H1 (cell line): ENCODE results near the gene GAK. TPM values are rescaled to one million over a fixed set of nuclear protein-coding genes. Genes with fewer than 3 reads are reported as not detected.

ENCODE experiments used
- CTCF ChIA-PET: fragments of 300-600 bp; sonication (Branson Sonifier 250); formaldehyde crosslinking; loops from one replicate; lab custom pipeline; 2021; ENCODE audit not compliant: partially characterized antibody; lab: Charles Lee
- POLR2A ChIA-PET: fragments of 300-600 bp; sonication (Branson Sonifier 250); formaldehyde crosslinking; loops from one replicate; lab custom pipeline; 2021; ENCODE audit warnings: inconsistent platforms; ENCODE audit not compliant: partially characterized antibody; lab: Charles Lee
- DNase-seq, 2 experiments: peaks; one replicate each; pipeline versions ENCODE4 v3.0.0 to v3.0.0-alpha.2; 2010 to 2022; ENCODE audit warnings: low spot score in 2 of 2, low read depth in 1 of 2, mixed read lengths in 1 of 2
- FAIRE-seq: peaks from 2 replicates; lab custom pipeline; 2011; peaks lifted over from hg19 to GRCh38; lab: Jason Lieb, UNC
- H2AFZ ChIP-seq: 2 replicates; pipeline ENCODE4 v1.8.1; 2012; ENCODE audit warnings: low read length, inconsistent platforms
- H2AK5ac ChIP-seq: 2 replicates; pipeline ENCODE4 v1.6.1; 2013; ENCODE audit warnings: low read depth, low read length
- H2BK120ac ChIP-seq: replicated peaks from 2 replicates; pipeline ENCODE3; 2013; ENCODE audit warnings: low read depth, low read length, inconsistent platforms
- H2BK12ac ChIP-seq: 2 replicates; pipeline ENCODE4 v1.6.1; 2013; ENCODE audit warnings: low read depth, low read length
- H2BK15ac ChIP-seq: 2 replicates; pipeline ENCODE4 v1.6.1; 2013; ENCODE audit warnings: low read length
- H2BK20ac ChIP-seq: 2 replicates; pipeline ENCODE4 v1.6.1; 2013; ENCODE audit warnings: low read length
- H2BK5ac ChIP-seq: 2 replicates; pipeline ENCODE4 v1.6.1; 2013; ENCODE audit warnings: low read depth, low read length
- H3K14ac ChIP-seq: 2 replicates; pipeline ENCODE4 v1.6.1; 2013; ENCODE audit warnings: inconsistent platforms; ENCODE audit not compliant: insufficient read length
- H3K18ac ChIP-seq: 2 replicates; pipeline ENCODE4 v1.6.1; 2013; ENCODE audit warnings: low read length; ENCODE audit errors: extremely low read depth
- H3K23ac ChIP-seq: 2 replicates; pipeline ENCODE4 v1.6.1; 2013; ENCODE audit warnings: inconsistent platforms; ENCODE audit not compliant: insufficient read length
- H3K23me2 ChIP-seq: 2 replicates; pipeline ENCODE4 v1.6.1; 2013; ENCODE audit warnings: low read depth, low read length
- H3K27ac ChIP-seq: 2 replicates; pipeline ENCODE4 v1.6.1; 2011; ENCODE audit warnings: low read depth, low read length, inconsistent platforms
- H3K27me3 ChIP-seq, 4 experiments: replicated peaks in 1 of 4; 1 replicate in 1 of 4; 2 replicates in 3 of 4; pipeline versions ENCODE4 v1.6.1 to v1.8.1; 2011 to 2013; ENCODE audit warnings: low read length in 3 of 4, mild to moderate bottlenecking in 3 of 4, inconsistent platforms in 2 of 4, mixed read lengths in 2 of 4, moderate library complexity in 1 of 4; ENCODE audit not compliant: control insufficient read depth in 3 of 4, insufficient read depth in 3 of 4; ENCODE audit errors: extremely low read depth in 1 of 4
- H3K36me3 ChIP-seq, 4 experiments: 2 replicates each; pipeline versions ENCODE4 v1.6.1 to v1.8.1; 2011 to 2013; ENCODE audit warnings: mild to moderate bottlenecking in 4 of 4, low read length in 3 of 4, moderate library complexity in 2 of 4, control low read depth in 1 of 4, inconsistent platforms in 1 of 4; ENCODE audit not compliant: insufficient read depth in 4 of 4, control insufficient read depth in 2 of 4
- H3K4ac ChIP-seq: replicated peaks from 2 replicates; pipeline ENCODE3; 2013; ENCODE audit warnings: low read length, low read depth, mixed read lengths, inconsistent platforms; ENCODE audit not compliant: insufficient read length
- H3K4me1 ChIP-seq, 4 experiments: replicated peaks in 1 of 4; 1 replicate in 1 of 4; 2 replicates in 3 of 4; pipeline versions ENCODE4 v1.6.1 to v1.8.1; 2011 to 2013; ENCODE audit warnings: low read length in 3 of 4, inconsistent platforms in 2 of 4, mixed read lengths in 1 of 4; ENCODE audit not compliant: insufficient read depth in 4 of 4, control insufficient read depth in 3 of 4
- H3K4me2 ChIP-seq, 2 experiments: 2 replicates each; pipeline versions ENCODE4 v1.6.1 to v1.8.1; 2011 to 2013; ENCODE audit warnings: low read depth in 2 of 2, low read length in 2 of 2, control low read depth in 1 of 2, inconsistent platforms in 1 of 2, mild to moderate bottlenecking in 1 of 2; ENCODE audit not compliant: insufficient read depth in 1 of 2
- H3K4me3 ChIP-seq, 4 experiments: fragments of 200-600, 300-600 bp in 1 of 4; sonication (generic), shearing (Covaris generic), sonication (Bioruptor Twin) in 1 of 4; 2 replicates each; pipeline versions ENCODE4 v1.5.1 to v1.8.1; 2011 to 2016; ENCODE audit warnings: low read length in 4 of 4, low read depth in 3 of 4, control low read depth in 2 of 4, inconsistent platforms in 2 of 4, mild to moderate bottlenecking in 2 of 4, mixed read lengths in 1 of 4, moderate library complexity in 1 of 4; ENCODE audit not compliant: insufficient read depth in 2 of 4; ENCODE audit errors: extremely low read depth in 1 of 4
- H3K56ac ChIP-seq: replicated peaks from 2 replicates; pipeline ENCODE3; 2013; ENCODE audit warnings: low read depth, mild to moderate bottlenecking, mixed read lengths, low read length, inconsistent platforms; ENCODE audit not compliant: insufficient read length
- H3K79me1 ChIP-seq: 2 replicates; pipeline ENCODE4 v1.6.1; 2013; ENCODE audit warnings: low read depth, low read length, control low read depth
- H3K79me2 ChIP-seq, 2 experiments: 2 replicates each; pipeline versions ENCODE4 v1.6.1 to v1.8.1; 2012 to 2013; ENCODE audit warnings: low read length in 2 of 2, mild to moderate bottlenecking in 2 of 2, inconsistent platforms in 1 of 2; ENCODE audit not compliant: insufficient read depth in 2 of 2, control insufficient read depth in 1 of 2
- H3K9ac ChIP-seq, 4 experiments: replicated peaks in 1 of 4; 1 replicate in 1 of 4; 2 replicates in 3 of 4; pipeline versions ENCODE4 v1.6.1 to v1.8.1; 2011 to 2013; ENCODE audit warnings: low read depth in 3 of 4, low read length in 3 of 4, control low read depth in 2 of 4, mild to moderate bottlenecking in 2 of 4, moderate library complexity in 2 of 4, inconsistent platforms in 1 of 4; ENCODE audit errors: extremely low read depth in 1 of 4
- H3K9me3 ChIP-seq, 2 experiments: 2 replicates each; pipeline versions ENCODE4 v1.6.1 to v1.8.1; 2012 to 2013; ENCODE audit warnings: mild to moderate bottlenecking in 2 of 2, moderate library complexity in 2 of 2, control low read depth in 1 of 2, inconsistent platforms in 1 of 2, low read depth in 1 of 2, low read length in 1 of 2, mixed read lengths in 1 of 2; ENCODE audit not compliant: insufficient read depth in 2 of 2
- H4K20me1 ChIP-seq, 2 experiments: replicated peaks in 1 of 2; 2 replicates each; pipeline versions ENCODE3 to v1.8.1; 2011 to 2013; ENCODE audit warnings: inconsistent platforms in 2 of 2, low read length in 2 of 2, mild to moderate bottlenecking in 1 of 2; ENCODE audit not compliant: insufficient read depth in 2 of 2, control insufficient read depth in 1 of 2
- H4K5ac ChIP-seq: 2 replicates; pipeline ENCODE4 v1.6.1; 2013; ENCODE audit warnings: low read length, low read depth, mixed read lengths, inconsistent platforms; ENCODE audit not compliant: insufficient read length
- H4K8ac ChIP-seq: 2 replicates; pipeline ENCODE4 v1.8.0; 2013; ENCODE audit warnings: mild to moderate bottlenecking, moderate library complexity, low read length, inconsistent platforms; ENCODE audit not compliant: insufficient read depth; ENCODE audit errors: extremely low read depth
- H4K91ac ChIP-seq: replicated peaks from 2 replicates; pipeline ENCODE3; 2013; ENCODE audit warnings: low read length, mixed read lengths, inconsistent platforms; ENCODE audit not compliant: insufficient read length
- E2F6 ChIP-seq: IDR thresholded peaks from 2 replicates; pipeline ENCODE4 v1.6.1; 2012; ENCODE audit warnings: inconsistent platforms
- SIRT6 ChIP-seq: IDR thresholded peaks from one replicate; pipeline ENCODE4 v1.7.1; 2012; ENCODE audit warnings: low read length, inconsistent platforms
- WGBS, 2 experiments: shearing (Covaris generic) in 1 of 2; methylation state at CpG; one replicate each; pipeline versions ENCODE4 v1.1.6 to v1.1.7; 2013 to 2015; ENCODE audit warnings: low lambda C conversion rate in 2 of 2, mixed read lengths in 2 of 2, inconsistent platforms in 1 of 2, low coverage in 1 of 2, missing lambda C conversion rate in 1 of 2; ENCODE audit not compliant: insufficient replicate concordance in 2 of 2, insufficient coverage in 1 of 2, insufficient read length in 1 of 2; ENCODE audit errors: extremely low coverage in 1 of 2, missing lambda C conversion rate in 1 of 2; 5-methylcytosine and 5-hydroxymethylcytosine counted together
- polyA plus RNA-seq, 7 experiments: library from polyadenylated mRNA; depleted of rRNA in 3 of 7; stranded (reverse) in 5 of 7; unstranded in 2 of 7; fragments of >200 nt in 5 of 7; fragments of 200-250 nt in 2 of 7; gene quantifications; 1 replicate in 5 of 7; 2 replicates in 1 of 7; 4 replicates in 1 of 7; pipeline versions ENCODE4 v1.2.1 to v1.2.3, GENCODE V29; 2011 to 2013; ENCODE audit warnings: missing spikeins in 2 of 7, mixed read lengths in 2 of 7
- total RNA-seq: library from RNA; stranded (reverse); fragmentation: NEBNext Ultra II Directional; extraction: Animal tissue kit (Norgen Biotek cat#: 25700); gene quantifications from 2 replicates; pipeline ENCODE4 v1.2.1, GENCODE V29; 2021
- TF ChIP-seq, protein P1 (sequence below): IDR thresholded peaks from 2 replicates; pipeline ENCODE4 v1.6.1; 2012; ENCODE audit warnings: inconsistent platforms
- TF ChIP-seq, protein P2 (sequence below), 3 experiments: IDR thresholded peaks; 1 replicate in 2 of 3; 2 replicates in 1 of 3; pipeline versions ENCODE4 v1.5.1 to v1.6.1; 2011; ENCODE audit warnings: low read length in 3 of 3, mild to moderate bottlenecking in 3 of 3, inconsistent platforms in 2 of 3, low read depth in 1 of 3, moderate library complexity in 1 of 3; ENCODE audit not compliant: insufficient read depth in 1 of 3; ENCODE audit errors: control extremely low read depth in 1 of 3

Gene GAK
- total and polyA plus RNA-seq, 2 of the 8 experiments (the other 6 are each of a cell fraction or from before 2014, with no cell fraction given): 31.5 to 70.8 TPM

DNA sequence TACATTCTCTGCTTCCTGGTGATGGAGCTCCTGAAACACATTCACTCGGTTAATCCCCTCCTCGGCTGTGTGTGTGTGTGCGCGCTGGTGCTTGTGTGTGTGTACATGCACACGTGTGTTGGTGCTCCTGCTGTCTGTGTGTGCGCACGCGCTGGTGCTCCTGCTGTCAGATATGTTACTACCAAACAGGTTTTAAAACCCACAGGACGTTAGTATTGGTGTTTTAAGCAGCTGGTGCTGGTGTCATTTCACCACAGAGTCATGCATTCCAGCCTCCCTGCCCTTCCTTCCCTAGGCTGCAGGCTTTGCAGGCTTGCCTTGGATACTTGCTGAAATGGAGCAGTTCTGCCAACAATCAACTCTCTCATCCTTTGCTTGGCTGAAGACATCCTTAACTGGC, 58.1 kb downstream of the GAK start:
- Histone ChIP-seq H4K8ac (no peak overlapping the region), H2AFZ (no peak overlapping the region), H3K27ac (no peak overlapping the region), H4K20me1 (peaks cover 1 to 9% of the 10 kb centered on the region in 2 experiments), H3K4me3 (no peak overlapping the region), H2BK12ac (no peak overlapping the region), H2BK20ac (no peak overlapping the region), H3K4me1 (no peaks in the 10 kb centered on the region), H4K91ac (no peak overlapping the region), H3K79me2 (no peaks in the 10 kb centered on the region), H3K18ac (no peak overlapping the region), H3K36me3 (peaks cover 2 to 32% (median 19%) of the 10 kb centered on the region in 4 experiments; a peak in 5 of 8 replicates), H3K23ac (no peak overlapping the region), H3K4ac (no peak overlapping the region), H2BK120ac (no peak overlapping the region), H2BK5ac (no peak overlapping the region), H3K27me3 (no peaks in the 10 kb centered on the region), H3K14ac (no peak overlapping the region), H3K9ac (no peak overlapping the region), H3K79me1 (peaks cover 3% of the 10 kb centered on the region), H2AK5ac (no peak overlapping the region), H3K9me3 (peaks cover 0 to 7% of the 10 kb centered on the region in 2 experiments; a peak in 1 of 4 replicates), H4K5ac (no peak overlapping the region), H2BK15ac (no peak overlapping the region), H3K23me2 (peaks cover 2% of the 10 kb centered on the region; the same call in 1 of the 2 replicates), H3K4me2 (no peak overlapping the region), H3K56ac (no peak overlapping the region)
- POLR2A ChIA-PET: interaction anchor here (0.7 to 0.8 kb wide), 2 partner anchors 9 to 29 kb away, joined by 3 to 4 read pairs; no protein-coding TSS in a partner anchor
- CTCF ChIA-PET: interaction anchor here (1.2 to 1.3 kb wide), 2 partner anchors 10 to 132 kb away, joined by 3 to 4 read pairs; no protein-coding TSS in a partner anchor
- WGBS, 2 experiments: 97% methylated on average over 9 of the region's 9 CpGs; no CpG with 5 or more reads in 1 of the 2 experiments
- no peak for DNase-seq
- FAIRE-seq: no peak
- TF ChIP-seq E2F6 (no peak), SIRT6 (no peak)
- TF ChIP-seq, protein P1, sequence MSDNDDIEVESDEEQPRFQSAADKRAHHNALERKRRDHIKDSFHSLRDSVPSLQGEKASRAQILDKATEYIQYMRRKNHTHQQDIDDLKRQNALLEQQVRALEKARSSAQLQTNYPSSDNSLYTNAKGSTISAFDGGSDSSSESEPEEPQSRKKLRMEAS: no peak
- TF ChIP-seq, protein P2, sequence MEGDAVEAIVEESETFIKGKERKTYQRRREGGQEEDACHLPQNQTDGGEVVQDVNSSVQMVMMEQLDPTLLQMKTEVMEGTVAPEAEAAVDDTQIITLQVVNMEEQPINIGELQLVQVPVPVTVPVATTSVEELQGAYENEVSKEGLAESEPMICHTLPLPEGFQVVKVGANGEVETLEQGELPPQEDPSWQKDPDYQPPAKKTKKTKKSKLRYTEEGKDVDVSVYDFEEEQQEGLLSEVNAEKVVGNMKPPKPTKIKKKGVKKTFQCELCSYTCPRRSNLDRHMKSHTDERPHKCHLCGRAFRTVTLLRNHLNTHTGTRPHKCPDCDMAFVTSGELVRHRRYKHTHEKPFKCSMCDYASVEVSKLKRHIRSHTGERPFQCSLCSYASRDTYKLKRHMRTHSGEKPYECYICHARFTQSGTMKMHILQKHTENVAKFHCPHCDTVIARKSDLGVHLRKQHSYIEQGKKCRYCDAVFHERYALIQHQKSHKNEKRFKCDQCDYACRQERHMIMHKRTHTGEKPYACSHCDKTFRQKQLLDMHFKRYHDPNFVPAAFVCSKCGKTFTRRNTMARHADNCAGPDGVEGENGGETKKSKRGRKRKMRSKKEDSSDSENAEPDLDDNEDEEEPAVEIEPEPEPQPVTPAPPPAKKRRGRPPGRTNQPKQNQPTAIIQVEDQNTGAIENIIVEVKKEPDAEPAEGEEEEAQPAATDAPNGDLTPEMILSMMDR (IDR thresholded peaks at IDR 0.05; ENCODE audit: control extremely low read depth in 1 of 3, insufficient read depth in 1 of 3, low read depth in 1 of 3, low read length in 3 of 3): no peak
